ENCODE measurements around the gene SHC4.
"Not testable (repeated sequence)": the region's sequence is repeated elsewhere in the genome, so short reads cannot be mapped to it uniquely, and the experiment has no call there.

Gene SHC4

GRCh38 chr15:48963524-48964113 is at the start of gene SHC4:
Gene SHC4 (minus strand): TSS chr15:48963919. CDS start chr15:48963015, 904 bp downstream.
- DNase-seq (ENCODE audit: low read depth in 2 of 2) = no peak

- no peak for DNase-seq (ENCODE audit: low read depth in 2 of 2)
Observed at GRCh38 chr15:48999314-48999713, 35.6 kb upstream of the SHC4 start.

- DNase-seq (ENCODE audit: low read depth in 2 of 2) = no peak
Observed at GRCh38 chr15:48996276-48996675, 32.6 kb upstream of the SHC4 start.

- no peak for DNase-seq (ENCODE audit: low read depth in 2 of 2)
Observed at GRCh38 chr15:48993380-48993779, 29.7 kb upstream of the SHC4 start.

- no peak for DNase-seq (ENCODE audit: low read depth in 2 of 2)
Observed at GRCh38 chr15:48992545-48992944, 28.8 kb upstream of the SHC4 start.

GRCh38 chr15:48992096-48992495 is 28.4 kb upstream of the SHC4 start:
- DNase-seq (ENCODE audit: low read depth in 2 of 2) = no peak

GRCh38 chr15:48989170-48989569 is 25.5 kb upstream of the SHC4 start:
- DNase-seq (ENCODE audit: low read depth in 2 of 2) = no peak

- DNase-seq (ENCODE audit: low read depth in 2 of 2) = no peak
Observed at GRCh38 chr15:48987142-48987541, 23.4 kb upstream of the SHC4 start.

- no peak for DNase-seq (ENCODE audit: low read depth in 2 of 2)
Observed at GRCh38 chr15:48986240-48986639, 22.5 kb upstream of the SHC4 start.

- no peak for DNase-seq (ENCODE audit: low read depth in 2 of 2)
Observed at GRCh38 chr15:48985516-48985915, 21.8 kb upstream of the SHC4 start.

- DNase-seq (ENCODE audit: low read depth in 2 of 2) = no peak
Observed at GRCh38 chr15:48984811-48985352, 21.2 kb upstream of the SHC4 start.

GRCh38 chr15:48984021-48984710 is 20.4 kb upstream of the SHC4 start:
- DNase-seq (ENCODE audit: low read depth in 2 of 2) = no peak

GRCh38 chr15:48983300-48983699 is 19.6 kb upstream of the SHC4 start:
- no peak for DNase-seq (ENCODE audit: low read depth in 2 of 2)

- DNase-seq (ENCODE audit: low read depth in 2 of 2) = no peak
Observed at GRCh38 chr15:48981941-48982340, 18.2 kb upstream of the SHC4 start.

GRCh38 chr15:48978638-48979037 is 14.9 kb upstream of the SHC4 start:
- DNase-seq (ENCODE audit: low read depth in 2 of 2) = no peak

- no peak for DNase-seq (ENCODE audit: low read depth in 2 of 2)
Observed at GRCh38 chr15:48976444-48977088, 12.8 kb upstream of the SHC4 start.

- peak; percentile 48 to 72 for DNase-seq (ENCODE audit: low read depth in 2 of 2)
Observed at GRCh38 chr15:48975472-48976419, 12.0 kb upstream of the SHC4 start.

- DNase-seq (ENCODE audit: low read depth in 2 of 2) = no peak
Observed at GRCh38 chr15:48974882-48975281, 11.2 kb upstream of the SHC4 start.

- no peak for DNase-seq (ENCODE audit: low read depth in 2 of 2)
Observed at GRCh38 chr15:48972750-48973503, 9.2 kb upstream of the SHC4 start.

- DNase-seq (ENCODE audit: low read depth in 2 of 2) = not testable (repeated sequence)
Observed at GRCh38 chr15:48970926-48971325, 7.2 kb upstream of the SHC4 start.

- no peak for DNase-seq (ENCODE audit: low read depth in 2 of 2)
Observed at GRCh38 chr15:48968066-48968465, 4.3 kb upstream of the SHC4 start.

Measured in stimulated activated CD4-positive, alpha-beta T cell treated with anti-CD3 and anti-CD28 coated beads, Interleukin-1b, Interleukin-23, amount 100 ng/mL, for 4 hours (primary cell).